OCI-LY1 (cell line): Measurements from ENCODE around the gene C1orf50.
"Not testable (repeated sequence)": the region's sequence is repeated elsewhere in the genome, so short reads cannot be mapped to it uniquely, and the experiment has no call there.

Source experiments
- H2AFZ ChIP-seq: fragments of 200-600 bp; sonication (generic), shearing (Covaris generic); 2 replicates; pipeline ENCODE4 v1.6.0; 2014; ENCODE audit warnings: antibody characterized with exemption, mild to moderate bottlenecking, low read length
- H3F3A ChIP-seq: fragments of 200-600 bp; sonication (generic), shearing (Covaris generic); 2 replicates; pipeline ENCODE4 v1.6.0; 2014; ENCODE audit warnings: mild to moderate bottlenecking, antibody characterized with exemption, low read length, moderate library complexity; ENCODE audit not compliant: insufficient read depth
- H3K27ac ChIP-seq: fragments of 200-600 bp; sonication (generic); 2 replicates; pipeline ENCODE4 v1.5.1; 2014; ENCODE audit warnings: low read length, mixed run types, mild to moderate bottlenecking, low read depth; ENCODE audit not compliant: poor library complexity, severe bottlenecking
- H3K27me3 ChIP-seq: fragments of 200-600 bp; sonication (generic); 2 replicates; pipeline ENCODE4 v1.6.0; 2014; ENCODE audit warnings: antibody characterized with exemption, mild to moderate bottlenecking, low read length, moderate library complexity; ENCODE audit not compliant: insufficient read depth
- H3K36me3 ChIP-seq: fragments of 200-600 bp; sonication (generic); 2 replicates; pipeline ENCODE4 v1.6.1; 2014; ENCODE audit warnings: mild to moderate bottlenecking, antibody characterized with exemption, low read length, moderate library complexity, mixed read lengths; ENCODE audit not compliant: insufficient read depth
- H3K4me1 ChIP-seq: fragments of 200-600 bp; sonication (generic); 2 replicates; pipeline ENCODE4 v1.5.1; 2014; ENCODE audit warnings: mild to moderate bottlenecking, low read length, moderate library complexity; ENCODE audit not compliant: insufficient read depth, severe bottlenecking
- H3K4me2 ChIP-seq: fragments of 200-600 bp; sonication (generic), shearing (Covaris generic); 2 replicates; pipeline ENCODE4 v1.6.1; 2014; ENCODE audit warnings: low read length
- H3K4me3 ChIP-seq: fragments of 200-600 bp; sonication (generic); 2 replicates; pipeline ENCODE4 v1.5.1; 2014; ENCODE audit warnings: low read length, low read depth, mild to moderate bottlenecking, mixed read lengths; ENCODE audit not compliant: poor library complexity, severe bottlenecking
- H3K79me2 ChIP-seq: fragments of 200-600 bp; shearing (Covaris generic); 2 replicates; pipeline ENCODE4 v1.6.1; 2016; ENCODE audit warnings: mixed run types, low read length, mixed read lengths; ENCODE audit not compliant: insufficient read depth
- H3K9ac ChIP-seq: fragments of 200-600 bp; sonication (generic), shearing (Covaris generic); 2 replicates; pipeline ENCODE4 v1.6.1; 2014; ENCODE audit warnings: mild to moderate bottlenecking, low read length, mixed read lengths
- H3K9me2 ChIP-seq: fragments of 200-600 bp; sonication (generic), shearing (Covaris generic); 2 replicates; pipeline ENCODE4 v1.6.1; 2014; ENCODE audit warnings: low read depth, mild to moderate bottlenecking, low read length, mixed read lengths
- H3K9me3 ChIP-seq: fragments of 200-600 bp; shearing (Covaris generic); 2 replicates; pipeline ENCODE4 v1.6.1; 2014; ENCODE audit warnings: low read length, mixed read lengths
- H4K20me1 ChIP-seq: fragments of 200-600 bp; sonication (generic), shearing (Covaris generic); 2 replicates; pipeline ENCODE4 v1.6.0; 2016; ENCODE audit warnings: mild to moderate bottlenecking, low read length; ENCODE audit not compliant: insufficient read depth
- CTCF ChIP-seq: fragments of 200-600 bp; sonication (generic), shearing (Covaris generic); IDR thresholded peaks from 2 replicates; pipeline ENCODE4 v1.5.1; 2017; ENCODE audit warnings: mild to moderate bottlenecking, antibody characterized with exemption, low read length, moderate library complexity, mixed read lengths
- EZH2 ChIP-seq: fragments of 200-600 bp; sonication (generic), shearing (Covaris generic); IDR thresholded peaks from 2 replicates; pipeline ENCODE4 v1.8.0; 2017; ENCODE audit warnings: borderline replicate concordance, mixed run types, mild to moderate bottlenecking, antibody characterized with exemption, low read length, moderate library complexity, mixed read lengths

Gene C1orf50

GRCh38 chr1:42807056-42807668 is 40.1 kb downstream of the C1orf50 start:
- no peaks in the 10 kb centered on the region for H3K27me3 ChIP-seq
- no peaks in the 10 kb centered on the region for H3K9me2 ChIP-seq
- peaks cover 5% of the 10 kb centered on the region for H3K4me1 ChIP-seq
- H3K4me2 ChIP-seq = no peak overlapping the region
- no peaks in the 10 kb centered on the region for H4K20me1 ChIP-seq
- H3K79me2 ChIP-seq = no peaks in the 10 kb centered on the region
- H3K4me3 ChIP-seq = no peak overlapping the region
- H3K27ac ChIP-seq = peak overlapping the region; percentile 31
- H3K36me3 ChIP-seq = no peaks in the 10 kb centered on the region
- TF ChIP-seq EZH2 (no peak), CTCF (no peak)
- H3K9me3 ChIP-seq = 0 out of 2 replicates have a peak, but pooled peaks cover 2% of the 10 kb centered on the region
- H2AFZ ChIP-seq = no peak overlapping the region
- no peaks in the 10 kb centered on the region for H3F3A ChIP-seq
- H3K9ac ChIP-seq = no peak overlapping the region

- H3F3A ChIP-seq, H3K27me3 ChIP-seq, H3K79me2 ChIP-seq, H4K20me1 ChIP-seq, H3K27ac ChIP-seq, H3K9me2 ChIP-seq, H3K4me2 ChIP-seq, H3K36me3 ChIP-seq, H3K9ac ChIP-seq, H3K9me3 ChIP-seq, H3K4me3 ChIP-seq, H2AFZ ChIP-seq: not testable (repeated sequence)
- H3K4me1 ChIP-seq = peaks cover 14% of the 10 kb centered on the region
Observed at GRCh38 chr1:42814815-42815214, 47.8 kb downstream of the C1orf50 start.

GRCh38 chr1:42815941-42816584 is 49.0 kb downstream of the C1orf50 start:
- no peaks in the 10 kb centered on the region for H3K79me2 ChIP-seq
- H3F3A ChIP-seq = no peaks in the 10 kb centered on the region
- no peaks in the 10 kb centered on the region for H3K9me3 ChIP-seq
- peak overlapping the region; percentile 76 for H3K9ac ChIP-seq
- peak overlapping the region; percentile 30 for H3K27ac ChIP-seq
- H2AFZ ChIP-seq = peak overlapping the region; percentile 1; the same call in 1 of the 2 replicates
- no peaks in the 10 kb centered on the region for H4K20me1 ChIP-seq
- H3K27me3 ChIP-seq = no peaks in the 10 kb centered on the region
- H3K4me3 ChIP-seq = peak overlapping the region; percentile 79
- TF ChIP-seq CTCF = no peak
- no peak for TF ChIP-seq EZH2
- H3K9me2 ChIP-seq = no peaks in the 10 kb centered on the region
- H3K4me1 ChIP-seq = peaks cover 14% of the 10 kb centered on the region
- peak overlapping the region; percentile 98 for H3K4me2 ChIP-seq
- no peaks in the 10 kb centered on the region for H3K36me3 ChIP-seq
